22Rv1 (cell line): ENCODE data around the gene NAT10.

Experiments used
- CTCF ChIP-seq: fragments of 450-650 bp; IDR thresholded peaks from 2 replicates; pipeline ENCODE4 v1.5.1; 2017; ENCODE audit warnings: mild to moderate bottlenecking
- ZFX ChIP-seq: fragments of 450-650 bp; IDR thresholded peaks from 2 replicates; pipeline ENCODE4 v1.6.1; 2017; ENCODE audit warnings: antibody characterized with exemption, borderline replicate concordance

GRCh38 chr11:34158661-34159060 is 53.2 kb downstream of the NAT10 start:
- no peak for TF ChIP-seq CTCF
- TF ChIP-seq ZFX = no peak
